NCI-H1105 treated with DMSO at 0.1 percent for 48 hours (cell line): ENCODE measurements around the gene FAM151A.
A peak's percentile ranks its signal among the peaks of the same experiment; 100 is the strongest.

Source experiments
- DNase-seq: peaks from one replicate; lab custom pipeline; 2025; lab: John Stamatoyannopoulos, UW

The FAM151A gene

DNA sequence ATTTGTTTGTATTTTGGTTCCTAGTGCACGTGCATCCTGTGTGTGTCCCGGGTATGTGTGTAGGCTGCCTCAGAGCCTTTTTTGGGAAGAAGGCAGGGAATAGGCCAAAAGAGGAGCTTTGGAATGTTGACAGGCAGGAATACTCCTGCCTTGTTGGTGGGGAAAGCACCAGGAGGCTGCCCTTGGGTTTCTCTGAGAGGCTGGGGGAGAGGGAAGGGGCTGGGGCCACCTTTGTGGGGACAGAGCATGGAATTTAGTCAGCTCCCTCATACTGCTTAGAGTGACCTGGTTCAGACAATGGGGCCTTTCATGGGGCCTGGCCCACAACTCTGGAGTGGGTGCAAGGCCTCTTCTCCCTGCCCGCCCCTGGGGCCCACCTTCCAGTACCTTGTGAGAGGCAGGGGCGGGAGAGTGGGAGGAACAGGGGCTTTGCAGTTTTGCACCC, 44.0 kb downstream of the FAM151A start:
- no peak for DNase-seq

DNA sequence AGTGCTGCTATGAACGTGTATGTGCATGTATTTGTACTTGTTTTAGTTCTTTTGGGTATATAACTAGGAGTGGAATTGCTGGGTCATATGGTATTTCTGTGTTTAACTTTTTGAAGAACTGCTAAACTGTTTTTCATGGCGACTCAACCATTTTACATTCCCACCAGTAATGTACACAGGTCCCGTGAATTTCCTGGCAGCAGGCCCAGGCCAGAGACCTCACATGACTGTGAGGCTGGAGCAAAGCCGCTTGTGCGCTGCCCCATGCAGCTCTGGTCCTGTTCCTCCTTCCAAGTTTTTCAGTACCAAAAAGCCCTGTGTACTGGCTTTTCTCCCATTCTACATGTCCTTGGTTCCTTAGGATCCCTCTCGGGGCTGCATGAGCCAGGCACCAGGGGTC, 45.7 kb downstream of the FAM151A start:
- DNase-seq, result peak; percentile 15

DNA sequence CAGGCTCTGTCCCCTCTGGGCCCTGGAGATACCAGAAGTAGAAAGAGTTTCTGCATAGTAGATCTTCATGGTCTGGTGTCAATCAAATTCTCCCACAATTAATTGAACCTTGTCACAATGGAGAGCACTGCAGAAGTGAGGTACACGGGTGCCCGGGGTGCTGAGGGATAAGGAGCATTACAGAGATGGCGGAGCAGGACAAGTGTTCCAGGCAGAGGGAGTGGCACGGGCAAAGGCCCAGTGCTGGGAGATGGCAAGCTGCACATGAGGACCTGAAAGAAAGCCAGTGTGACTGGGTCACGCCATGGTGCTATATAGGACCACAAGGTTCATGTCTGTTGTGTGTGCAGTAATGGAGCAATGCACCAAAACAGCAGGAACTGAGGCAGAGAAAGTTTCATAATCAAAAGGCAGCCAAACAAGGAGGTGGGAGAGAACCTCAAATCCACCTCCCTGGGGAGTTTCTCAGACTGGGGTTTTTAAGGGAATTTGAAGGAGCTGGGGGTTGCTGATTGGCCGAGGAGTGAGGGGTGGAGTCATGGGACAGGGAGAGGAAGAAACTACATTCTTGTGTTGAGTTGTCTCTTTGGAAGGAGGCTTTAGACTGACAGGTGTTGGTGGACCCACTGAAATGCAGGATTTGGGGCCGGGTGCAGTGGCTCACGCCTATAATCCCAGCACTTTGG, 47.6 kb downstream of the FAM151A start:
- DNase-seq, result no peak

DNA sequence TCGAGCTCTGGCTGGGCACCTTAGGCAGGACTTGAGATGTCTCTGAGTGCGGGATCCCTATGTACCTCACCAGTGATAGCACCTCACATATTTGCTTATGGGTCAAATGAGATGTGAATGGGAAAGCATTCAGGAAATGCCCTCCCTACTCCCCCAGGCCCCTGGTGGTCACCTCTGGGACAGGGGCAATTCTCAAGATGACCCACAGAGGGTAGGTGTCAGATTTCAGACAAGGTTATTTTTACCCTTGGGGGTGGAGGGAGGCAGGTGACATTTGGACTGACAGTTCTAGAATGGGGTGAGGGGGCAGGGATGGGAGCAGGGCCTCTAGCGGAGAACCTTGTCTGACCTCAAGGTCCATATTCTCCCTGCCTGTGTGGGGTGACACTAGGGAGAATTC, 48.2 kb downstream of the FAM151A start:
- DNase-seq, result no peak

DNA sequence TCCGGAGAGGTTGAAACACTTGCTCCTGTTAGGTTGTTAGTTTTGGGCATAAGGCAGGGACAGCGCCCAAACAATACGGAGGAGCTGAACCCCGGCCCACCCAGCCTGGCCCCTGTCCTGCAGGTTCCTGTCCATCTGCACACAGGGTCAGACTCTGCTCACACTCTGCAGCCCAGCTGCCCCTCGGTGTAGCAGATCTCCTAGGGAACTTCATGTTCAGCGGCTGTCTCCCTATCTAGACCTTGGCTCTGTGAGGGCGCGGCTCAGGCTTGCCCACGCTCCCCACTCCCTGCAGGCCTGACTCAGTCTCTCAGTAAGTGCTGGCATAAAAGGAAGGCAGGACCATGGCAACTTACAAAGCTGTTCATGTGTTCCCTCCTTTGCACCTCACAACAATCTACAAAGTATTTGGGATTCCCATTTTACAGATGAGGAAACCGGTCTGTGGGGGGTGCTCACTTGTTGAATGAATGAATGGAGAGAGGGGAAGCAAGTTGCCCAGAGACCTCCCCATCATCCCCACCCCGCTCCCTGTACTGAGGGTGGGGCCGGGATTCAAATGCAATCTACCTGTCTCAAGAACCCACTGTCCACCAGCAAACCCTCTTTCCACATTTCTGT, 49.1 kb downstream of the FAM151A start:
- DNase-seq, result no peak

DNA sequence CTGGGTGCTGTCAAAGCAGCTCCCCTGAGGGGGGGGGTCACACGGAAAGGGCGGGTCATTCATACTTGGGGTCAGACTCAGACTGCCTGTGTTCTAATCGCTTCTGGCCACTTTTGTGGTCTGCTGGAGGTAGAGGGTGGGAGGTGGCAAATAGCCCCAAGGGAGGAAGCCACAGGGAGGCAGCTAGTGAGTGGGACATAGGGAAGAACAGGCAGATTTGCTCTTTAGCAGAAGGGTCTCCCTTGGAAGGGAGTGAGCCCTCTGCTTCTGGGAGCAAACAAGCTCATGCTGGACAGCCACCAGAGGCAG, 50.8 kb downstream of the FAM151A start:
- DNase-seq, result no peak

DNA sequence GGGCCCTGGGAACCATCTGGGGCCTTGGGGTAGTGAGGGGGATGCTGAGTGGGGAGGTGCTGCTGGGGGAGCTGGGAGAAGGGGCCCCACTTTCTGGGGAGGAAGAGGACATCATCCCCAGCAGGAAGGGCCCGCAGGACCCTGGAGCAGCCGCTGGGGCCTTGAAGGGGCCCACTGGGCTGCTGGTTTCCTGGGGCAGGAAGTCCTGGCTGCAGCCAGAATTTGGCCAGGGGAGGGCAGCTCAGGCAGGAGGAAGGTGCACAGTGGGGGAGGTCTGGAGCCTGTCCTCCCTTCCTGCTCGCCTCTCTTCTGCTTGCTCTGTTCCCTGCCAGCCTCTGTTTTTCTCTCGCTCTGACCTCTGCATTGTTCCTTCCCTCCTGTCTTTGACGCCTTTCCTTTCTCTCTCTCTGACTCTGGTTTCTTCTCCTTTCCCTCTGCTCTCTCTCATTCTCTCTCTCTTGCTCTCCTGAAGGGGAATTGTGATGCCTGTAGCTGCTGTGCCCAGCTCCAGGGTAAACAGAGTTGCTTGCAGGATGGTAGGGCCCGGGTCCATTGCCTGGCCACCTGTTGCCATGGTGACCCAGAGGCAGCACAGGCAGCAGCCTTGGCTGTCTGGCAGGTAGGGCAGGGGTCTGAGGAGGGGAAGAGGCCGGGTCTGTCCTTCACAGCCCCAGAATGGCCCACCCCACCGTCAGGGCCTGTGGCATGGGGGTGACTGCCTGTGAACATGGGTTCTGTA, 51.4 kb downstream of the FAM151A start:
- DNase-seq, result no peak

DNA sequence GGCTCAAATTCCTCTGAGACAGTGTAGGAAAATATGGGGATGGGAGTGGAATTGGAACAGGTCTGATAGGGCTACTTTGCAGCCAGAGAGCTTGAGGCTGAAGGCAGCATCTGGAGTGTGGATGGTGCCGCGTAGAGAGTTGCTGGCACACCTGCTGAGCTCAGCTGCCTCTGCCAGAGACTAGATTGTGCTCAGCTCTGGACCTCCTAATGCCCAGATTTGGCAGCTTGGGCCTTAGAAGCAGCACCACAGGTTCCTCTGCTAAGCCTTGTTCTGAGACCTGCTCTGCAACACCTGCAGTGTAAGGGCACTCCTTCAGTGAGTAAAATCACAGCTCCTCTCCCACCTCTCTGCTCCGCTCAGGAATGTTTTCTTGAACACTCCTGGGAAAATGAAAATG, 52.0 kb downstream of the FAM151A start:
- DNase-seq, result no peak

DNA sequence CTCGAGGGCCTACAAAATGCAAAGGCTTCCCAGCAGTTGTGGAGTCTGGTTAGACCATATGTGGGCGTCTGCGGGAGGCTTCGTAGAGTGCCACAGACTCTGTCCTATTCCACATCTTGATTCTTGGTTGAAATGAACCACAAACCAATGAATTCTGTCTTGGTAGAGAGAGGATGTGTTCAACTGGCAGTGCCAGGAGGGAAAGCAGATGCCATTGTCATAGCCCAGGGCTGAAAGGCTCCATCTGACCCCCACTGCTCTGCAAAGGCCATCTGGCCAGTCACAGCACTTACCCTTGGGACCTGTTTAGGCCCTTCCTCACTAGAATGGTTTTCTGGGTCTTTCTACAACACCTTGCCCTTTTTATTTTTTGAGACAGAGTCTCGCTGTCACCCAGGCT, 53.2 kb downstream of the FAM151A start:
- no peak for DNase-seq

DNA sequence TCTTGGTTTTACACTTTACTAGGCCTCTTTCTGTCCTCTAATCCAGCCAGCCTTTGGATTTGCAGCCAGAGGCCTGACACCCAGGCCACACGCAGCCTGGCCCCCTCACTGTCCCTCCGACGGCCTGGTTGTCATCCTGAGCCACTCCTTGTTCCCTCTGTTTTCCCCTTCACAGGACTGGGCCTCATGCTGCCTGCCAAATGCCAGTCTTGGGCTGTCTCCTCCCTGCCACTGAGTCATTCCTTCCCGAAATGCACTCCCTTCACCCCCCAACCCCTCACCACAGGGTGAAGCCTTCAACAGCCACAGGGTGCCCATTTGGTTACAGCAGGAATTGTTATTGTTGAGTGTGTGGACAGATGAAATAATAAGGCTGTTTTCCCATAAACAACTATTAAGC, 54.0 kb downstream of the FAM151A start:
- DNase-seq, result no peak

DNA sequence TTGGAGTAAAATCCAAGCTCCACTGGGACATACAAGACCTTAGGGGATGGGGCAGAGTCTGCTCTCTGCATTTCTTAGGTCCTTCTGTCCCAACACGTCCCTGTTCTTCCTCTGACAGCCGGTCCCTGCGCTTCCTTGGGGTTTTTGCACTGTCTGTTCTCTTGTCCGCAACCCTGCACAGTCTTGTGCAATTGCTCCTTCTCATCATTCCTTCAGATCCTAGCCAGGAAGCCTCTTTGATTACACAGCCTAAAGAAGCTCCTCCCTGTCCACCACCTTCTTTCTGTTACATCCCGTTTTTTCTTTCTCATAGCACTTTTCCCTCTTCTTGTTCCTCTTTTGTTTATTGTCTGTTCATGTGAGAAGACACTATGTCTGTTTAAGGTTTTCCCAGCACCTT, 55.4 kb downstream of the FAM151A start:
- DNase-seq, result no peak

DNA sequence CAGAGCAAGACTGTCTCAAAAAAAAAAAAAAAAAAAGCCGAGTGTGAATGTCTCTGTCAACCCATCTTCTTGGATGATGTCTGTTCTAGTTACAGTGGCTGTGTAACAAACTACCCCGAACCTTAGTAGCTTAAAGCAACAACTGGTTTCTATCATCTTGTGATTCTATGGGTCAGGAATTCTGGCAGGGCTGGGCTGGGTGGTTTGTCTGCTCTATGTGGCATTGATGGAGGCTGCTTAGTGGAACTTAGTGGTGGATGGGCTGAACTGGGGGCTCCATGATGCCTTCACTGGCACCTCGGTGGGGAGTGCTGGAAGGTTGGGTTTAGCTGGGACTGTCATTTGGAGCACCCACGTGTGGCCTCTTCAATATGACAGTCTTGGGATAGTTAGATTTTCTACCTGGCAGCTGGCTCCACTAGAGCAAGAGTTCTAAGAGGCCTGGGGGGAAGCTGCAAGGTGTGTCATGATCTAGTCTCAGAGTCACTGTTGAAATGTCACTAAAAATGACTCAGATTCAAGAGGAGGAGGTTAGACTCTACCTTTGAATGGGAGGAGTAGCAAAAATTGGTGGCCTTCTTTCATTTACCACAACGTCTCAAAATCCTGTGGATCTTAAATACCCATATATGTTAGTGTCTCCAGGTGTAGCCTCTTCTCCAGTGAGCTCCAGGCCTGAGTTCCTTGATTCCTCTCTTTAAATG, 56.7 kb downstream of the FAM151A start:
- DNase-seq, result no peak

DNA sequence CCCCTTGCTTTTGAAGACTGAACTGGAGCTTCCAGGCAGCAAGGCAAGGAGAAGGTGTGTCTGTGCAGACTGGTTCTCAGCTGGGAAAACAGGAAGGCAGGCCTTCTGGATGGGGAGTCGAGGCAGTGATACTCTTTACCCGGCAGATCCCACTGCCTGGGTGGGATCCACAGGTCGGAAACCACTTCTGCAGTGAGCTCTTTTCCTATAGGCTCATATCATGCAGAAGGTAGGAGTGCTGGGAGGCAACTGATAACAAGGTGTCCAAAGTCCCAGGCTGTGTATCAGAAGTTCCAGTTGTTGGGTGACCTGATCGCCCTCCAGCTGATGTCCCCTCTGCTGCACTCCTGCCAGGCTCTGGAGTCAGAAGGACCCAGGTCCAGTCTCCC, 58.2 kb downstream of the FAM151A start:
- no peak for DNase-seq

DNA sequence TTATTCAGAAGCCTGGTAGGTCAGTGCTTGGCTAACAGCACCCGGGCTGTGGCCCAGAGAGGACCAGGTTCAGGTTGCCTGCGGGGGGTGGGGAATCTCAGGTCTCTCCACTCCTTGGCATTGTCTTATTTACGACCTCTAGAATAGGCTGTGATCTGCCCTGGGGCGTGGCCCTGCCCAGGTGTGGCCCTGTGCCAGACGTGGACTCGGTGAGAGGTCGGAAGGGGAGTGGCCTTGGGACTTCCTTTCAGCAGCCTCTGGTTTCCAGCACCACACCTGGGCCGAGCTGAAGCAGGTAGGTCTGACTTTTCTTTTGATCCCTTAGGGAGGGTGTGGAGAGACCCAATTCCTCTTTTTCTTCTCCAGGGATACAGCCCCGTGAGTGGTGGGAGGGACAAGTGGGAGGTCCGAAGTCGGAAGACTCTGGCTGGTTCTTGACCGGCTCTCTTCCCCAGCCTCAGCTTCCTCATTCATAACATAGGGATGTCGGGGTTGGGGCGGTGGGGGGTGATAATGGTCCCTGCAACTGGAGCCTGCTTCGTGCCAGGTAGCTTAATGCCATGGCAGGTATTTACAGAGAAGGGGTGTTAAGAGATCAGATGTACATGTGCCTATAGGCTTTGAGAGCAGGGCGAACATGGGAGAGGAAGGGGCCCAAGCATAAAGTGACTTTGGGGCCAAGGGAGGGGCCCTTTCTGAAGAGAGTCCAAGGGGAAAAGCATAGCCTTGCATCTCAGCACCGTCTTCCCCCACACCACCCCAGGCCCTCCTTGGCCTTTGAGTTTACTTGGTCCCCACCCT, 58.8 kb downstream of the FAM151A start:
- peak; percentile 76 for DNase-seq

DNA sequence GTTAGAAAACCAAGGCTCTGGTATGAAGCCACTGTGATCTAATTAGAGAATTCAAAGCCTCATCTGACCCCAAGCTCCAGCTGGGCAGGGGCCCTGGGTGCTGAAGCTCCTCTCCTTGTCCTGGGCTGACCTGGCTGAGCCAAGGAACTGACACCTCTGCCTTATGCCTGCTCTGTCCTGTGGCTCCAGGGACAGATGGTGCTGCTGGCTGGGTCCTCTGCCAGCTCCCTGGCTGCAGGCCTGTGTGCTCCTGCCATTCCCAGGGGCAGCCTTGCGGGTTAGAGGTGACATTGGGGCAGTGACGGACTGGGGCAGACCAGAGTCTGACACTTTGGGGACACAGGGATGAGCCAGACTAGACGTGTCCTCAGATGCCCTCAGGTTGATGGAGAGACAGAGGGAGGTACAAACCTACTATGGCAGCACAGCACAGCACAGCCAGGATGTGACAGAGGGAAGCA, 63.5 kb downstream of the FAM151A start:
- DNase-seq, result no peak
